T-helper 9 cell (primary cell): ENCODE data around the gene CDK5RAP3.

Source experiments
- DNase-seq: peaks from one replicate; pipeline ENCODE4 v3.0.0-alpha.2; 2020

CDK5RAP3 gene

DNA sequence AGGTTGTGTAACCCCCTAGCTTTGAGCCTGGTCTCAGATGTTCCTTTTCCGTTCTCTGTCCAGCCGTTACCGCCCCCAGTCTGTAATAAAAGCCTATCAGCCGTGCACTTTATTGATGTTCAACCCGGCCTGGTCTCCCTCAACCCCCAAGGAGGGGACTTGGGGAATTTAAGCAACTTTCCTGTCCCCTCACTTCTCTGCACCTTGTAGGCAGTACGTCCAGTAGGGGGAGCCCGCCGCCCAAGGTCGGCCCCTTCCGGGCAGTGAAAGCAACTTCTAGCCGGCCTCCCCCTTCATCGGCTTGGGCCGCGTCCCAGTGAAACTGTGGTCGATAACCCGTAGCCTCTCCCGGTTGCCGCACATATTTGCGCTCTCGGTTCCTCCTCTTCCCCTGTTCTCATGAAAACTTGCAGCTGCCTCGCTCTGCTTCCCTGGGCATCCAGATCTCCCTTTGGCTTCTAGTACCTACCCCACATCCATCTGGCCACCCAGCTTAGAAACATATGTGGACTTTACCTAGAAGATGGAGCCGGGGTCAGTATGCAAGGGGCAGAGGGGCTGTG is 21.6 kb upstream of the CDK5RAP3 start:
- peak; percentile 81 for DNase-seq

GRCh38 chr17:47949946-47950345 is 21.0 kb upstream of the CDK5RAP3 start:
- no peak for DNase-seq

DNA sequence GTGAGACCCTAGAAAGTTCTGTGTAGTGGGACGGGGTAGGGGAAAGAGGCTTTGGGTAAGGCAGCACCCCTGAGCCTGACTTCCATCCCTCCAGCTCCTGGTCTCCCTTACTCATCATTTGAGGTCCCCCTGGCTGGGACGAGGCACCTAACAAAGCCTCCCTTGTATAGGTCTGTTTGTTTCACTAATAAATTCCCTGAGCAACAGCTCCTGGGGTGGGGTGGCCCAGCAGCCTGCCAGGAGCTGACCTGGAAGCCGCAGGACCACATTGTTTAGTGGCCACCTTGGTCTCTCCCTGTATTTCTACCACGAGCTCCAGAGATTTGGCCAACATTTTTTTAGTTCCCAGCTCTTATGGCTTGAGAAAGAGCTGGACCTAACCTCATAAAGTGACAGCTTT is 20.5 kb upstream of the CDK5RAP3 start:
- DNase-seq: no peak

DNA sequence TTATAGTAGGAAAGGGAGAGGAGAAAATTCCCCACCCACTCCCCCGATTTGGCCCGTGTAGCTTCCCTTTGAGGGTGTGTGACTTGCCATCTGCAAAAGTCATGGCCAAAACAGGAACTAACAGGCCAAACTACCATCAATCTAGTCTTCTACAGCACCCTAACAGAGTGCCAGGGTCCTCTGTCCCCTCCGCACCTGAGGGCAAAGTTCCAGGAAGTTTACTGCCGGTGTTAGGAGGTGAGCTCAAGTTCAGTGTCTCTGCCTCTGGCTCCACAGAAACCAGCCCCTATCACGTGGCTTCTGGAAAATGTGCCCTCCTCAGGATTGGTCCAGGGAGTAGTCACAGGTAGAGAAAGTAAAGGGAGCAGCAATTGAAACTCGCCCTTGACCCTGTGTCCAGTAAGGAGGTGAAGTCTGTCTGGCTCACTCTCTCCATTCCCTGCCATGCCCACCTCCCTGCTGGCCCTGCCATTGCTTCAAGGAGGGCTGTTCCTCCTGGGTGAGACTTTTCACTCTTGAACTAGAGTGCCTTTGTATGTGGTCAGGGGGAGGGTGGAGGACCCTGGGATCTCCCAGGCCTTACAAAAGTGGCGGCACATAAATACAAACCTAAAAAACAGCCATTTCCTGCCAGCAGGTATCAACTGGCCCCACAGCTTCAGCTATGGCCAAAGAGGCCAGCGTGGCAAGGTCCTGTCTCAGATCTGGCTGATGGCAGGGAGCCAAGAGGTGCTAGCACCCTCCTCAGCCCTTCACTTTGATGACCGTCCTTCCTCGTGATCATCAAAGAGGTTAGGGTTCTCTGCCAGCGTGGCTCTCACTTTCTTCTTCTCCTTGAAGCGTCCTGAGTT is 18.5 kb upstream of the CDK5RAP3 start:
- no peak for DNase-seq

DNA sequence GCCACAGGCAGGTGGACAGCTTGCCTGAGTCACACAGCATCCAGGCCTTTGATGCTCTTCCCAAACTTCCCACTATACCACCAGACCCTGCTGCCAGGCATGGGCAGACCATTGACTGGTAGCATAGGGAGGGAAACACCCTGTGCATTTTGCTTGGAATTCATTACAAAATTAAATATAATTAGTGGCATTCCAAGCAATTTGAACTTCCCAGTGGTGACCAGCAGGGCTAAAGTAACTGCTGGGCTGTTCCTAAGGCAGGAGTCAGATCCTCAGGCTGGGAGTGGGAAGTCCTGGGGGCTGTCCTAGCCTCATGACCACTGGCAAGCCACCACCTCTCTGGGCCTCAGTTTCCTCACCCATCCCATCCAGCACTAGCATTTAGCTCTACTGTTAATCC is 17.0 kb upstream of the CDK5RAP3 start:
- DNase-seq: no peak

DNA sequence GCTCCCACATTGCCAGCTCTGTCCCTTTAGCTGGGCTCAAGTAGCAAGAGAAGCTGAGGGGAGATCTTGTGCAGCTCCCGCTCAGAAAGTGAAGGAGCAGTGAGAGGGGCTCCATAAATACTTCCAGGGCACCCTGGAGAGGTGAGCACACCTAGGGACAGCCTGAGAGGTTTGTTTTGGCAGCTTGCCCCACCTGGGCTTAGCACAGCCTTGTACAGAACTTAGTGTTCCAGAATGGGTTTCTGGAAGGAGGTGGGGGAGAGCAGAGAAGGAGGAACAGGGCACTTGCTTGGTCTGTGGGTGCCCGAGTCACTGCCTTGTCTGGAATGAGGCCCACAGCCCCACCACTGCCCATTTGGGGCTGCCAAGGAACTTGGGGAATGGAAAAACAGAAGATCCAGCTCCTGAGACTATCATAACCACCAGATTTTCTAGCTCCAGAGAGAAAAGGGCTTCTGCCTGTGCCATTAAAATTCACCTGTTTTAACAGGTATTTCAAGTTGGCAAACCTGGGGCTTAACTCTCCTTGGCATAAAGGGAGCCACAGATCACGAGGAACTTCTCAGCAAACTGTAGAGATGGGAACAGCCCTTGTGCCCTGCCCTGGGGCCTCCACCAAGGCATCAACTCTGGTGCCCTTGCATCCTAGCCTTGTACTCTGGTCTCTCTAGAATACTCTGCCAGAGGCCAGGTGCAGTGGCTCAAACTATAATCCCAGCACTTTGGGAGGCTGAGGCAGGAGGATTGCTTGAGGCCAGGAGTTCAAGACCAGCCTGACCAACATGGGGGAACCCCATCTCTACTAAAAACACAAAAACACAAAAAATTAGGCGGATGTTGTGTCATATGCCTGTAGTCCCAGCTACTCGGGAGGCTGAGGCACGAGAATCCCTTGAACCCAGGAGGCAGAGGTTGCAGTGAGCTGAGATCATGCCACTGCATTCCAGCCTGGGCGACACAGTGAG is 15.1 kb upstream of the CDK5RAP3 start:
- no peak for DNase-seq

DNA sequence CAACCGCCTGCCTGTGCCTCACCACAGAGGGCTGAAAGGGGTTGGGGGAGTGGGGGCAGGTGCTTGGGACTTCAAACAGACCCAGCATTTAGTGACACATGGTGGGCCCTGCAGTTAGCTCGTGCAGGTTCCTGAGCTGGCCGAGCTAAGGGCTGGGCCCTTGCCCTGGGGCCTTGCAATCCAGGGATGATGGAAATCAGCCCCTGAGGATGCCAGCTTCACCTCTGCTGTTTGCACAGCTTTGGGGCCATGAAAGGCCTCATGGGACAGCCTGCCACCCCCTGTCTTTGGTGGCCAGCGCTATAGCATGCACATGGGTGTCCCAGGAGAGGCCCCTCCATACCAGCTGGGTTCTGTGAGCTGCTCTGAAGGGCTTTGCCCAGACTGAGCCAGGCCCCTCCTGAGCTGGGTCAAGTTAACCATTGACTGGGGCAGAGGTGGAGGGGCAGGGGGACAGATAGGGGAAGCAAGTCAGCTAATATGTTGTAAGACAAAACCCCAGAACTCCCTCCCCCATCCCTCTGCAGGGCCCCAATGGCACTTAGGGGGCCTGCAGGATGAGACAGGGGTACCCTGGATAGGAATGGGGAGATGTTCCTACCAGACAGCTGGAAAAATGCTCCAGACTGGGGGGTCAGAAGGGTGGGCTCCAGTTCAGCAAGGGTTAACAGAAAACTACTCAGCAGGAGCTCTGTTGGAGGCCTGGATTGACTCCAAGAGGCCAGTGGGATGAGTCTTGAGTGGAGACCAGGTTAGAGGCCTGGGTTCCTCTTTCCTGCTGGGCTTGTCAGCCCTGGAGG is 13.9 kb upstream of the CDK5RAP3 start:
- DNase-seq: no peak

DNA sequence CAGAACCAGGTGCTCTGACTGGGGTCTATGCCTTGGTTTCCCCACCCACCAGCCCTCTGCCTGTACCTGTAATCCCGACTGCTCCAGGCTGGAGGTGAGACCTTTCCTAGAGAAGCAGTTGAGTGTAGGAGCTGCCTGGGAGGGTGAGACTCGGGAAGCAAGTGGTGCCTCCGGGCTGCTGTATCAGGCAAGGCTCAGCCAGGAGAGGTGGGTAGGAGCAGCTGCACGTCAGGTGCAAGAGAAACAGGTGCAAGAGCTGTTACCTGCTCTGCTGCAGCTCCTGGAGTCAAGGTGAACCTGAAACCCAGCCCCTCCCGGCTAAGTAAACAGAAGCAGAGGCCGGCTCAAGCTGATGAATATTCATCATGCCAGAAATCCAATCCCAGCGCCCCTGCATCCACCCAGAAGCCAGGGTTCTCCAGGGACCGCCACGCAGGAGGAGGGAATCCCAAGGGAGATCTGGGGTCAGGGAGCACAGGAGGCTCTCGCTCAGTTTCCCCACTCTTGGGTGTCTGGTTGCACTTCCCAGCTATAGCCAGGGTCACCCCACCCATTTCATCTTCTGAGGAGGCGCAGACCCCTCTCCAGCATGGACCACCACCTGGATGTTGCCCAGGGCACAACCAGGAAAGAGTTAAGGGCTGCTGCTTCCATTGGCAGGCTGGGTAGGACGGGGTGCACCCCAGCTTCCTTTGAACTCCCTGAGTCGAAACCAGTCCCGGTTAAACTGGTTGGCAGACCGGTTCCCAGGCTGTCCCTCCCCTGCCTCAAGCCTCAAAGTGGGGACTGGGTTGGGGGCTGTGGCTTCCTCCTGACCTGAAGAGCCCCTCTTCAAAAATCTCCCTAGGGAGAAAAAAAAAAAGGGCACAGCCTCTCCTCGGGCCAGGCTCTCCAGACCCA is 13.1 kb upstream of the CDK5RAP3 start, which contains the start of gene PRR15L:
Gene PRR15L, minus strand, starts transcription at position 293 of the 900 bp plus-strand sequence. CDS start 4,649 bp downstream, outside the sequence.
- DNase-seq: no peak

- DNase-seq: no peak
These were observed 10.9 kb upstream of the CDK5RAP3 start for GRCh38 chr17:47959825-47960655.

DNA sequence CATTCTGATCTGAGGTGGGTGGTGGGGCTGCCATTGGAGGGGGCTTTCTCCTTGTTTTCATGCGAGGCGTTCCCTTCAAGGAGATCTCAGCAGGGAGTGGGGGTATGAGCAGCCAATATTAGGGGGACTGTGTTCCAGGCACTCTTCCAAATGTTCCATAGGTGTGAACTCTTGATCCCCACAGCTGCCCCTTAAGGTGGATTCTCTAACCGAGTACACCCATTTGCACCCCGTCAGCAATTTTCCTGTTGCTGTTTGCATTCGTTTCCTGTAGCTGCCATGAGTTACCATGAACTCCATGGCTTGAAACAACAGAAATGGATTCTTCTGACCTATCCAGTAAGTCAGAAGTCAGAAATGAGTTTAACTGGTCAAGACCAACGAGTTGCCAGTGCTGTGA is 9.5 kb upstream of the CDK5RAP3 start:
- no peak for DNase-seq

DNA sequence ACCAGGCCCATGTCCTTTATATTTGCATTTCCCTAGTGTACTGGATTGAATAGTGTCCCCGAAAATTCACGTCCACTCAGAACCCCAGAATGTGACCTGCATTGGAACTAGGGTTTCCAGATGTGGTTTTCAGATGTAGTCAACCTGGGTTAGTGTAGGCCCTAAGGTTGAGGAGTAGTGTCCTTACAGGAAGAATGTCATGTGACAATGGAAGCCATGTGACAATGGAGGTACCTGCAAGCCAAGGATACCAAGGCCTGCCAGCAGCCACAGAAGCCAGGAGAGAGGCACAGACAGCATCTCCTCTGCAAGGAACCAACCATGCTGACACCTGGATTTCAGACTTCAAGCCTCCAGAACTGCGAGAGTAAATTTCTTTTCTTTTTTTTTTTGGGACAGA is 8.0 kb upstream of the CDK5RAP3 start:
- DNase-seq: no peak

- DNase-seq: no peak
These were observed 6.1 kb upstream of the CDK5RAP3 start for GRCh38 chr17:47964856-47965255.

- no peak for DNase-seq
These were observed 4.8 kb upstream of the CDK5RAP3 start for GRCh38 chr17:47966079-47966519.

DNA sequence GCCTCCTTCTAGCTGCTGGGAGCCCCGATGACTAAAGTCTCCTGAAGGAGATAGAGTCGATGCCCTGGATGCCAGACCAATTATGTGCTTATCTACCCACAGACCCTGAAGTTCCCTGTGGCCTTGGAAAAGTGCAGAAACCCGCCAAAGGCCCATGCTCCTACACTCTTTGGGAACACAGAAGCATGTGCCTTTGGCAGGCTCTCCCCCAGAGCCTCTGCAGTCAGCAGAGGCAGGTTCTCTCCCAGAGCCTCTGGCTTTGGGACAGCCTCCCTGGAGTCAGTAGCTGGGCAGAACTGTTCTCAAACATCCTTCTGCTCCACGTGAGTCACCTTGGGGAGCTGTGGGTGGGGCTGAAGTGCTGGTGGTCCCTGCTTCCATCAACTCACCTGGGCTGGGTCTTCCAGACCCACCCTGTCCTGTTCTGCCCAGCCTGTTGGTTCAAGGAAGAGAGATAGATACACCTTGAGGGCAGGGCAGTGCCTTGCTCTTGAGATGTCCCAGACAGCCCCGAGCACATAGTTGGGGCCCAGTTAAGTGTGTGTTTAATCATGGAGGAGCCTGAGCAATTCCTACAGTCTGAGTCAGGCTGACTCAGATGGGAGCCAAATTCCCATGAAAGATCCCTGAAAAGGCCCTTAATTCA is 3.2 kb upstream of the CDK5RAP3 start:
- no peak for DNase-seq

- DNase-seq: no peak
These were observed 2.1 kb upstream of the CDK5RAP3 start for GRCh38 chr17:47968836-47969235.

DNA sequence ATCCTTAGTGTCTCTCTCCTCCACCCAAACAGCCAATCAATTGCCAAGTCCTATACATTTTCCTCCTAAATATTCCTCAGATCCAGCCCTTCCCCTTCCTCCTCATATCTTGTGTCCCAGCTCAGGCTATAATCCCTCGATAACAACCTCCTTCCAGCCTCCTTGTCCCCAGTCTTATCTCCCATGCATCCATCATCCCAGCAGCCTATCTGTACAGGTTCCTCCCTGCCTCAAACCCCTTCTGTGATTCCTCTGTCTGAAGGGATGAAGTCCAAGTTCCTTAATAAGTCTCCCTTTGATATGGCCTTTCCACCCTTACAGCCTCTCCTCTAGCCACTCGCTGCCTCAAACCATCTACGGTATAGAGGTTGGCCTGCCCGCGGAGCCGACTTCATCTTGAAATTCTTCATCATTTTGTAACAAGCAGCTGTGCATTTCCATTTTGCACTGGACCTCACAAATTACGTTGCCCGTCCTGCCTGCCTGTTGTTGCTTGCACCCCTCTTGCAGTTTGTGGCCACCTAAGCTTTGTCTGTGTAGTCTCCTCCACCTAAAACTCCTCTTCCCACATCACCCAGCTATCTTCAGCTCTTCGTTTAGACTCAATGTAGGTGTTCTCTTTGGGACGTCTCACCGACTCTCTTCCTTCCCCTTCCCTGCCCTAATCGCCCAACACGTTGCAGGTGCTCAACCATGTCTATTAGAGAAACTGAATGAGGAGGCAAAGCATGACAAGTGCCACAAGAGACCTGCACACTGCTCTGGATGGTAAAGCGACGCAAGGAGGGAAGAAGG is 786 bp upstream of the CDK5RAP3 start:
- no peak for DNase-seq

GRCh38 chr17:47973541-47973940 is 2.6 kb downstream of the CDK5RAP3 start:
- DNase-seq: no peak

- DNase-seq: no peak
These were observed 4.4 kb downstream of the CDK5RAP3 start for GRCh38 chr17:47975189-47975822.
